Adrenal gland (tissue), 12 donors: ENCODE measurements around the gene ARHGAP26. TPM values are rescaled to one million over a fixed set of nuclear protein-coding genes. Genes with fewer than 3 reads are reported as not detected.
A peak's percentile ranks its signal among the peaks of the same experiment; 100 is the strongest.

Source experiments
- DNase-seq, 7 donors: peaks; one replicate each; pipeline ENCODE4 v3.0.0-alpha.2; 2019 to 2020
- H3K27ac ChIP-seq, 5 donors: fragments of 200-600 bp; sonication (generic) in 4 of 5; 1 replicate in 3 of 5; 2 replicates in 2 of 5; pipeline versions ENCODE4 v1.5.1 to v1.8.0; 2016 to 2020; ENCODE audit warnings: mild to moderate bottlenecking in 1 of 5
- H3K27me3 ChIP-seq: fragments of 200-600 bp; 2 replicates; pipeline ENCODE4 v1.8.0; 2021
- H3K36me3 ChIP-seq, 2 donors: fragments of 200-600 bp; replicated peaks in 1 of 2; 1 replicate in 1 of 2; 2 replicates in 1 of 2; pipeline versions ENCODE4 v1.5.1 to v1.8.0; 2018 to 2022
- H3K4me1 ChIP-seq, 2 donors: fragments of 200-600 bp; replicated peaks in 1 of 2; 1 replicate in 1 of 2; 2 replicates in 1 of 2; pipeline versions ENCODE4 v1.5.1 to v1.8.0; 2018 to 2021
- H3K4me3 ChIP-seq, 4 donors: fragments of 200-600 bp; sonication (generic) in 3 of 4; one replicate each; pipeline ENCODE4 v1.5.1; 2016 to 2018
- H3K9me3 ChIP-seq, 3 donors: fragments of 200-600 bp; sonication (generic) in 1 of 3; replicated peaks in 1 of 3; 1 replicate in 2 of 3; 2 replicates in 1 of 3; pipeline versions ENCODE4 v1.5.1 to v1.8.0; 2016 to 2021
- POLR2A ChIP-seq, 2 donors: fragments of 450-650 bp; IDR thresholded peaks; one replicate each; pipeline ENCODE4 v1.6.1; 2017; ENCODE audit warnings: antibody characterized with exemption in 2 of 2, mild to moderate bottlenecking in 2 of 2, moderate library complexity in 1 of 2
- WGBS, 4 donors: extraction: QIAGEN DNeasy Blood & Tissue Kit in 2 of 4; methylation state at CpG; one replicate each; pipeline versions ENCODE4 v1.1.5 to v1.1.7; 2013 to 2017; 5-methylcytosine and 5-hydroxymethylcytosine counted together
- intact Hi-C, 2 donors: fragments of 100-400 bp; cut with DNase I; formaldehyde crosslinking; loops; one replicate each; pipeline versions ENCODE4 v1.14.1 to v1.15.0; 2022 to 2023
- polyA plus RNA-seq, 3 donors: library from polyadenylated mRNA; stranded (reverse); fragments of 200-250 nt in 2 of 3; fragments of 350-450 nt in 1 of 3; fragmentation: Illumina TruSeq in 1 of 3; extraction: RNeasy Lipid Tissue Mini Kit (QIAGEN cat#74804) in 1 of 3; gene quantifications; one replicate each; pipeline ENCODE4 v1.2.3, GENCODE V29; 2013 to 2014
- total RNA-seq, 9 donors: library from RNA; depleted of rRNA in 4 of 9; stranded (reverse); fragments of >200 nt in 4 of 9; fragments of 120-200 nt in 1 of 9; fragmentation: NEBNext Ultra II Directional in 1 of 9; extraction: Animal tissue kit (Norgen Biotek cat#: 25700) in 1 of 9; gene quantifications; one replicate each; pipeline versions ENCODE4 v1.1.0 to v1.2.4, GENCODE V29; 2013 to 2023
- TF ChIP-seq, protein P1 (sequence below), 6 experiments: fragments of 450-650 bp in 4 of 6; fragments of 200-600 bp in 2 of 6; sonication (generic) in 1 of 6; IDR thresholded peaks; 1 replicate in 5 of 6; 2 replicates in 1 of 6; pipeline versions ENCODE4 v1.5.1 to v1.8.0; 2016 to 2021; ENCODE audit warnings: antibody characterized with exemption in 6 of 6, mild to moderate bottlenecking in 2 of 6, moderate library complexity in 1 of 6
- donor health status: healthy with polysubstance abuse.
- donor health status: Bipolar disorder and iron deficiency.
- donor health status: DM: yes; HTN: yes; CAD: no.
- donor health status: DM: no; HTN: no; CAD: no.
- donor health status: DM: no; HTN: no; CAD: no.
- donor health status: DM: yes; HTN: yes; CAD: no.

ARHGAP26 gene
- total and polyA plus RNA-seq, 12 donors, result 3.0 to 21.7 (median 10.8) TPM

DNA sequence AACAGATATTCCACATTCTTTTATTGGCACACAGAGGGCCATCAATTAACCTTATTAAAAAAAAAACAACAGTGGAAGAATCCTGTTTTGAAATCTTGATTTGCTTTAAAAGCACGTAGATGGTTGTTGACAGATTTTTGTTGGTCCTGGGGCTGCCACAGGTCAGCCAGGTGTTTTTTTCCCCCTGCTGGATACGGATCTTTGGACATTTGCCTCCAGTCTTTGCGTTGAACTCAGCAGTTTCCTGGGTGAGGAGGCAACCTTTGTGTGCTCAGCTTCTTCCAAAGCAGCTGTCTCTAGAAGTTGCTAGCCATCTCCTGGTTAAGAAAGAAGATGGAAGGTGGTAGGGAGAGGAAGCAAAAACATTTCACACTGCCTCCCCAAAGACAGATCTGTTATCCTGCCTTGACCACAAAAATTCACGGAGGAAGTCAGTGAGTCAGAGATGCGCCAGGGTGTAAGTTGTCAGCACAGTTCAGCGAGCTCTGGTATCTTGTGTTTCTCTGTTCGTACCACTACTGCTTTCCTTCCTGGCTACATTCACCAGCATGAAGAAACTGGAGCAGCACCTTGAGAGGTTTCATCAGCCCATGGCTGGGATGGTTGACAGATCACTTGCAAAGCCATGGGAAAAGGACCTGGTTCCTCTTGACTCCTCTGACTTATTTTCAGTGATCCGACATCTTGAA, 207.3 kb downstream of the ARHGAP26 start:
- Histone ChIP-seq H3K27ac (peak overlapping the region in 1 of 5 donors; percentile 12), H3K9me3 (no peaks in the 10 kb centered on the region), H3K4me1 (peaks cover 11 to 17% of the 10 kb centered on the region in 2 donors), H3K4me3 (no peak overlapping the region), H3K36me3 (no peaks in the 10 kb centered on the region), H3K27me3 (no peaks in the 10 kb centered on the region)
- intact Hi-C loops, result no loop called here
- 74 to 89% (median 75%) methylated on average over 8 of the region's 8 CpGs for WGBS, 4 donors
- peak in 1 of 7 donors; percentile 14 for DNase-seq
- TF ChIP-seq POLR2A (IDR thresholded peaks at IDR 0.05), result no peak
- TF ChIP-seq, protein P1, sequence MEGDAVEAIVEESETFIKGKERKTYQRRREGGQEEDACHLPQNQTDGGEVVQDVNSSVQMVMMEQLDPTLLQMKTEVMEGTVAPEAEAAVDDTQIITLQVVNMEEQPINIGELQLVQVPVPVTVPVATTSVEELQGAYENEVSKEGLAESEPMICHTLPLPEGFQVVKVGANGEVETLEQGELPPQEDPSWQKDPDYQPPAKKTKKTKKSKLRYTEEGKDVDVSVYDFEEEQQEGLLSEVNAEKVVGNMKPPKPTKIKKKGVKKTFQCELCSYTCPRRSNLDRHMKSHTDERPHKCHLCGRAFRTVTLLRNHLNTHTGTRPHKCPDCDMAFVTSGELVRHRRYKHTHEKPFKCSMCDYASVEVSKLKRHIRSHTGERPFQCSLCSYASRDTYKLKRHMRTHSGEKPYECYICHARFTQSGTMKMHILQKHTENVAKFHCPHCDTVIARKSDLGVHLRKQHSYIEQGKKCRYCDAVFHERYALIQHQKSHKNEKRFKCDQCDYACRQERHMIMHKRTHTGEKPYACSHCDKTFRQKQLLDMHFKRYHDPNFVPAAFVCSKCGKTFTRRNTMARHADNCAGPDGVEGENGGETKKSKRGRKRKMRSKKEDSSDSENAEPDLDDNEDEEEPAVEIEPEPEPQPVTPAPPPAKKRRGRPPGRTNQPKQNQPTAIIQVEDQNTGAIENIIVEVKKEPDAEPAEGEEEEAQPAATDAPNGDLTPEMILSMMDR (IDR thresholded peaks at IDR 0.05), result no peak

DNA sequence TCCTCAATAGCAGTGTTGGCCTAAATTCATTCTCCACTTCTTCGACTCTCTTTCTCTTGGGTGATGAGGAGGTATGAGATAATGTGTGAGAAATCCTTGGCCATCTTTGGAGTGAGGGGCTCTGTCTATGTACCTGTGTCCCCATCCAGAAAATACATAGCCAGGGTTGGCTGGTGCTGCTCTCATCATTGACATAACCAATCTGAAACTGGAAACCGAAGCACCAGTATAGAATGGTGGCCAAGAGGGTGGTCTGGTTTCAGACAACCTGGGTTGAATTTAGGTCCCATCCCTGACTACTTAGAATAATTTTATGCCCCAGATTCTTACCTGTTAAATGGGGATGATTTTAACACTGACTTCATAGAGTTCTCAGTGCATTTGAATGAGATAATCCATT, 208.1 kb downstream of the ARHGAP26 start:
- Histone ChIP-seq H3K27ac (no peak overlapping the region), H3K4me3 (no peak overlapping the region), H3K36me3 (no peaks in the 10 kb centered on the region), H3K9me3 (no peaks in the 10 kb centered on the region), H3K4me1 (peaks cover 15 to 21% of the 10 kb centered on the region in 2 donors), H3K27me3 (no peaks in the 10 kb centered on the region)
- TF ChIP-seq, protein P1 (IDR thresholded peaks at IDR 0.05), result no peak
- no peak for TF ChIP-seq POLR2A (IDR thresholded peaks at IDR 0.05)
- WGBS, 4 donors, result 88 to 94% (median 93%) methylated on average over 2 of the region's 2 CpGs
- intact Hi-C loops, result no loop called here
- DNase-seq, result no peak

DNA sequence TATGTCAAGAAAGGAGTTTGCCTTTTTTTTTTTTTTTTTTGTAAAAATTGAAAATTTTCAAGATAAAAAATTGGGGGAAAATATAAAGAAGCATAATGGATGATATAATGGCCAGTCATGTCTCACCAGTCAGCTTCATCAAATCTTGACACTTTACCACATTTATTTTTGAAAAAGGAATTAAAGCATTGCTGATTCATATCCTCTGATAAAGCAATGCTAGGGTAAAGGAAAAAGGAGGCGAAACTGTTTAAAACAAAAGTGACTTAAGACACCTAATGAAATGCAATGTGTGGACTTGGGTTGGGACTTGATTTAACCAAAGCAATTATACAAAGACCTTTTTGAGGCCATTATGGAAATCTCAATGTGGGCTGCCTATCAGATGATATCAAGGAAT, 208.5 kb downstream of the ARHGAP26 start:
- Histone ChIP-seq H3K27me3 (no peaks in the 10 kb centered on the region), H3K36me3 (no peaks in the 10 kb centered on the region), H3K4me1 (peaks cover 15 to 24% of the 10 kb centered on the region in 2 donors), H3K4me3 (no peak overlapping the region), H3K9me3 (no peaks in the 10 kb centered on the region), H3K27ac (no peak overlapping the region)
- DNase-seq, result no peak
- 72 to 88% (median 83%) methylated on average over 1 of the region's 1 CpG for WGBS, 4 donors
- intact Hi-C loops, result no loop called here
- no peak for TF ChIP-seq POLR2A (IDR thresholded peaks at IDR 0.05)
- TF ChIP-seq, protein P1 (IDR thresholded peaks at IDR 0.05), result no peak

DNA sequence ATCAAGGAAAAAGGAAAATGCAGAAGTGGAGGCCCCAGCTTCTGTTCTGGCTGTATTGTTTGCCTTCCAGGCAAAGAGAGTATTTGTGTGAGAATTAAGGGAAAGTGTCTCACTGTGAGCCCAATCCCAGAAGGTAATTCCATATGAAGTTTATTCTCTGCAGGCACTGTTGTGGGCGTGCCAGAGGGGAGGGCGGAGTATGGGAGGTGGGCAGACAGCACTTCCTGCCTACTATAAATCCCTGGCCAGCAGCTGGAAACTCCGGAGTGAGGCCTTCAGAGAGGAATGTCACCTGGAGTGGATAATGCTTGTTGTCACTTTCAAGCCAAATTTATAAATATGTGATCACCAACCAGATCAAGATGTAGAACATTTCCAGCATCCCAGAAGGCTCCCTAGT, 209.5 kb downstream of the ARHGAP26 start:
- peaks cover 15 to 27% of the 10 kb centered on the region in 2 donors for H3K4me1 ChIP-seq
- WGBS, 4 donors, result 74 to 94% (median 83%) methylated on average over 3 of the region's 3 CpGs
- DNase-seq, result no peak
- no peaks in the 10 kb centered on the region for H3K9me3 ChIP-seq
- no peak overlapping the region for H3K4me3 ChIP-seq
- TF ChIP-seq POLR2A (IDR thresholded peaks at IDR 0.05), result no peak
- TF ChIP-seq, protein P1 (IDR thresholded peaks at IDR 0.05), result no peak
- H3K27ac ChIP-seq, result no peak overlapping the region
- no peaks in the 10 kb centered on the region for H3K36me3 ChIP-seq
- H3K27me3 ChIP-seq, result no peaks in the 10 kb centered on the region
- intact Hi-C loops, result no loop called here
